Heart right ventricle (tissue), 16 donors: Measurements from ENCODE around the gene SIX6. TPM values are rescaled to one million over a fixed set of nuclear protein-coding genes. Genes with fewer than 3 reads are reported as not detected.
A peak's percentile ranks its signal among the peaks of the same experiment; 100 is the strongest.

Source experiments
- ATAC-seq, 8 donors: fragments of 200-7000 bp; cut with Tn5 transposase; one replicate each; pipeline ENCODE4 v1.9.1; 2020; ENCODE audit warnings: mild to moderate bottlenecking in 8 of 8, moderate library complexity in 8 of 8, moderate number of reproducible peaks in 1 of 8
- DNase-seq, 2 donors: peaks; one replicate each; pipeline ENCODE4 v3.0.0-alpha.2; 2020
- H3K27ac ChIP-seq, 10 donors: fragments of 200-600 bp; sonication (generic) in 2 of 10; one replicate each; pipeline versions ENCODE4 v1.5.0 to v1.8.0; 2020 to 2022; ENCODE audit warnings: mild to moderate bottlenecking in 3 of 10
- H3K27me3 ChIP-seq, 7 donors: fragments of 200-600 bp; one replicate each; pipeline ENCODE4 v1.8.0; 2021 to 2022; ENCODE audit warnings: mild to moderate bottlenecking in 2 of 7
- H3K36me3 ChIP-seq, 9 donors: fragments of 200-600 bp; sonication (generic) in 1 of 9; one replicate each; pipeline versions ENCODE4 v1.5.0 to v1.8.0; 2020 to 2022; ENCODE audit warnings: mild to moderate bottlenecking in 2 of 9
- H3K4me1 ChIP-seq, 9 donors: fragments of 200-600 bp; sonication (generic) in 1 of 9; one replicate each; pipeline versions ENCODE4 v1.5.0 to v1.8.0; 2020 to 2022; ENCODE audit warnings: mild to moderate bottlenecking in 4 of 9
- H3K4me3 ChIP-seq, 10 donors: fragments of 200-600 bp; sonication (generic) in 2 of 10; one replicate each; pipeline versions ENCODE4 v1.5.0 to v1.8.0; 2020 to 2022; ENCODE audit warnings: mild to moderate bottlenecking in 7 of 10, moderate library complexity in 2 of 10
- H3K9me3 ChIP-seq, 11 donors: fragments of 200-600 bp in 10 of 11; sonication (generic) in 2 of 11; one replicate each; pipeline versions ENCODE4 v1.5.0 to v1.8.0; 2013 to 2022; ENCODE audit warnings: mild to moderate bottlenecking in 2 of 11, control low read depth in 1 of 11, moderate library complexity in 1 of 11
- CTCF ChIP-seq, 9 donors: fragments of 200-600 bp; sonication (generic) in 2 of 9; IDR thresholded peaks; one replicate each; pipeline versions ENCODE4 v1.5.0 to v1.8.0; 2021 to 2022; ENCODE audit warnings: antibody characterized with exemption in 9 of 9, mild to moderate bottlenecking in 5 of 9, moderate library complexity in 1 of 9
- WGBS, 2 donors: extraction: QIAGEN DNeasy Blood & Tissue Kit; methylation state at CpG; one replicate each; pipeline ENCODE4 v1.1.7; 2013; ENCODE audit warnings: inconsistent platforms in 1 of 2; 5-methylcytosine and 5-hydroxymethylcytosine counted together
- intact Hi-C, 10 donors: fragments of 100-400 bp; cut with DNase I; formaldehyde crosslinking; loops; one replicate each; pipeline versions ENCODE4 v1.11.1 to v1.14.2; 2022
- polyA plus RNA-seq, 2 donors: library from polyadenylated mRNA; stranded (reverse); fragments of 200-250 nt; gene quantifications; one replicate each; pipeline ENCODE4 v1.2.3, GENCODE V29; 2013
- total RNA-seq, 10 donors: library from RNA; stranded (reverse); fragmentation: NEBNext Ultra II Directional in 3 of 10; extraction: Animal tissue kit (Norgen Biotek cat#: 25700) in 3 of 10; gene quantifications; one replicate each; pipeline versions ENCODE4 v1.2.1 to v1.2.4, GENCODE V29; 2021 to 2023
- donor health status: Arrhythmogenic right ventricular cardiomyopathy.
- donor health status: ischemic (EF 13 %, LVEDD 7.1; RV severe dilation, severe dysfunction).
- donor health status: healthy with polysubstance abuse.
- donor health status: DM: no; HTN: yes; CAD: no.
- donor health status: DM: no; HTN: no; CAD: no.
- donor health status: ischemic (EF 25% LVEDD 6.9; RV normal size, moderate dysfunction).
- donor health status: ischemic (EF 25% LVEDD 5.7; RV mildly dilated, moderate dysfunction).
- donor health status: healthy.
- donor health status: DM: yes; HTN: yes; CAD: no.
- donor health status: Ischemic cardiomyopathy.
- donor health status: ischemic (EF 35%, LVEDD 5.7; RV mildly dilated, moderate dysfunction).
- donor health status: nonischemic (EF 11% LVEDD 7.7; RV severe dilation, severe dysfunction).
- donor health status: DM: yes; HTN: yes; CAD: no.
- donor health status: PGD.
- donor health status: ischemic (EF 29% LVEDD 5.4; RV normal size, mild dysfunction).
- donor health status: nonischemic (EF 23%, LVEDD 6.1; RV moderate dilation, normal function).

Gene SIX6
- total and polyA plus RNA-seq, 12 donors, result not detected

GRCh38 chr14:60506462-60506984 lies 2.4 kb upstream of the SIX6 start:
- DNase-seq (no peak), ATAC-seq (no peak)
- H3K4me1 ChIP-seq, result peaks cover 0 to 39% (median 29%) of the 10 kb centered on the region in 9 donors
- H3K4me3 ChIP-seq, result no peak overlapping the region
- H3K27me3 ChIP-seq, result peaks cover 31 to 100% (median 100%) of the 10 kb centered on the region in 7 donors
- H3K27ac ChIP-seq, result no peak overlapping the region
- no peak for TF ChIP-seq CTCF (IDR thresholded peaks at IDR 0.05)
- H3K36me3 ChIP-seq, result no peaks in the 10 kb centered on the region
- H3K9me3 ChIP-seq, result no peaks in the 10 kb centered on the region
- WGBS, 2 donors, result 1 to 2% methylated on average over 17 of the region's 17 CpGs
- intact Hi-C loops, result no loop called here

- intact Hi-C loops, result no loop called here
- H3K27me3 ChIP-seq, result peaks cover 38 to 100% (median 100%) of the 10 kb centered on the region in 7 donors
These were observed 1.7 kb upstream of the SIX6 start for GRCh38 chr14:60506985-60507829.

GRCh38 chr14:60508363-60508706 lies 611 bp upstream of the SIX6 start:
- peaks cover 44 to 100% (median 100%) of the 10 kb centered on the region in 7 donors for H3K27me3 ChIP-seq
- 2 to 4% methylated on average over 5 of the region's 5 CpGs for WGBS, 2 donors
- no peak for TF ChIP-seq CTCF (IDR thresholded peaks at IDR 0.05)
- peaks cover 0 to 39% (median 30%) of the 10 kb centered on the region in 9 donors for H3K4me1 ChIP-seq
- no peak for DNase-seq
- ATAC-seq, result no peak
- no peak overlapping the region for H3K4me3 ChIP-seq
- H3K27ac ChIP-seq, result no peak overlapping the region
- H3K9me3 ChIP-seq, result no peaks in the 10 kb centered on the region
- intact Hi-C loops, result no loop called here
- no peaks in the 10 kb centered on the region for H3K36me3 ChIP-seq

More at GRCh38 chr14:60506985-60507829, 1.7 kb upstream of the SIX6 start:
- DNase-seq (no peak), ATAC-seq (no peak)
- Histone ChIP-seq H3K36me3 (no peaks in the 10 kb centered on the region), H3K4me1 (peaks cover 0 to 39% (median 30%) of the 10 kb centered on the region in 9 donors), H3K4me3 (no peak overlapping the region), H3K27ac (no peak overlapping the region), H3K9me3 (no peaks in the 10 kb centered on the region)
- TF ChIP-seq CTCF (IDR thresholded peaks at IDR 0.05), result no peak
- WGBS, 2 donors, result 3% methylated on average over 48 of the region's 48 CpGs

GRCh38 chr14:60509438-60510253 lies 700 bp downstream of the SIX6 start:
- intact Hi-C loops, result no loop called here
- no peaks in the 10 kb centered on the region for H3K9me3 ChIP-seq
- DNase-seq (no peak), ATAC-seq (no peak)
- no peak overlapping the region for H3K27ac ChIP-seq
- H3K4me3 ChIP-seq, result peak overlapping the region in 4 of 10 donors; percentile 12 to 24 (median 22)
- peaks cover 0 to 44% (median 34%) of the 10 kb centered on the region in 9 donors for H3K4me1 ChIP-seq
- WGBS, 2 donors, result 1 to 3% methylated on average over 58 of the region's 58 CpGs
- no peaks in the 10 kb centered on the region for H3K36me3 ChIP-seq
- peaks cover 44 to 100% (median 100%) of the 10 kb centered on the region in 7 donors for H3K27me3 ChIP-seq
- no peak for TF ChIP-seq CTCF (IDR thresholded peaks at IDR 0.05)
